ENCODE measurements around the gene ZSWIM8.
"Not testable (repeated sequence)": the region's sequence is repeated elsewhere in the genome, so short reads cannot be mapped to it uniquely, and the experiment has no call there.

Gene ZSWIM8

DNA sequence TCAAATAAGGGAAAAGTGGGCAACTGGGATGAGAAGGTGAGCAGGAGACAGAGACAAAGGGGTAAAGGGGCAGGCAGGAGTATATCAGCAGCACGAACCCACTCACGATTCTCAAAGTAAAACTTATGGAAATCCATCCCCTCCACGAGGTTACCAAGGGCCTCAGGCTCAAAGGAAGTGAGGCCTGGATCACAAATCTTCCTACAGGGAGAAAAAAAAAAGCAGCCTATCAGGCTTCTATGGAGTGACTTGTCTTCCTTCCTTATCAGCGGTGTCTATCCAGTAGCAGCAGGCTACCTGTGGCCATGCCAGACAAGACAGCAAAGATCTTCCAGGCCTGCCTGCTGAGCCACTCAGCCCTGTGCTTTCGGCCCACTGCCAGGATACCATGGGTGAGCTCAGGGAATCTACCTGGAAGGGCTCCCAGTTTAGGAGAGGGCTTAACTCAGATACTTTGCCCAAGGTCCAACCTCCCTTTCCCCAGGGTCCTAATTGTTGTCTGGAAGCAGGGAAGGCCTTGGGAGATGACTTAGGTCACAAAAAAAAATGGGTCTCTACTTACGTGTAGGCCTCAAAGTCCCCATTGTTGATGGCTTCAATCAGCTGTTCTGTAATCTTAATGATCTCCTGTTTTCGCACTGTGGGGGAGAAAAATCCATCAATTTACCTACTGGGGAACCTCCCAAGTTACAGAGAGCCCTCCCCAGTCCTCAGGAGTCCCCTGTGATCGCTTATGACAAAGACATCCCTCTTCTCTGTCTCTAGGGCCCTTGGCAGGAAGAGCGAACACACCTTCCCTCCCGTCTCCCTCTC, 31.7 kb downstream of the ZSWIM8 start:
- Histone ChIP-seq H3K4me1 (ENCODE audit: control insufficient read depth, insufficient read depth, low read length, unreplicated experiment) (peaks cover 37% of the 10 kb centered on the region), H2AFZ (ENCODE audit: low read length, unreplicated experiment) (no peak overlapping the region), H3K79me2 (ENCODE audit: control insufficient read depth, insufficient read depth, low read length, unreplicated experiment) (no peaks in the 10 kb centered on the region), H3K4me3 (ENCODE audit: low read depth, low read length) (no peak overlapping the region), H3K27me3 (ENCODE audit: insufficient read depth, low read length) (no peaks in the 10 kb centered on the region), H3K27ac (ENCODE audit: low read depth, low read length) (peak overlapping the region; percentile 91), H3K36me3 (ENCODE audit: insufficient read depth, low read length) (no peaks in the 10 kb centered on the region; the same call in 1 of the 2 replicates)

DNA sequence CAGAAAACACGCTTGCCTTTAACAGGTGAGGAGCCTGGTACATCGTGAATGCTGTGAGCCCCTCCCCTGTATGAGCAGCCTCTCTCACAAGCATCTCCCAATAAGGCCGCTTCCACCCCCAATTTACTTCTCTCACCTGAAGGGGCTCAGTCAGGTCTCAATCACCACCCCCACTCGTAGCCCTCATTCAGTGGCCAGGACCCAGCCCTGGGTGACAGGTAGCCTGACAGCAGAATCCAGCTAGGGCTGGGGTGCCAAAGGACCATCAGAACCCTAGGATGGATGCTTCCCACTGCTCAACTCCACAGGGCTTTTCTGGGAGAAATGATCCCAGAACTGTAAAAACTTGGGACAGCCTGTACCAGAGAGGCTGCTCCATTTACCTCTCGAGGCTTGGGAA, 32.4 kb downstream of the ZSWIM8 start:
- no peak overlapping the region for H2AFZ ChIP-seq (ENCODE audit: low read length, unreplicated experiment)
- H3K27ac ChIP-seq (ENCODE audit: low read depth, low read length) = no peak overlapping the region; the same call in 1 of the 2 replicates
- H3K27me3 ChIP-seq (ENCODE audit: insufficient read depth, low read length) = no peaks in the 10 kb centered on the region
- H3K4me3 ChIP-seq (ENCODE audit: low read depth, low read length) = no peak overlapping the region
- H3K4me1 ChIP-seq (ENCODE audit: control insufficient read depth, insufficient read depth, low read length, unreplicated experiment) = peaks cover 37% of the 10 kb centered on the region
- no peaks in the 10 kb centered on the region; the same call in 1 of the 2 replicates for H3K36me3 ChIP-seq (ENCODE audit: insufficient read depth, low read length)
- H3K79me2 ChIP-seq (ENCODE audit: control insufficient read depth, insufficient read depth, low read length, unreplicated experiment) = no peaks in the 10 kb centered on the region

DNA sequence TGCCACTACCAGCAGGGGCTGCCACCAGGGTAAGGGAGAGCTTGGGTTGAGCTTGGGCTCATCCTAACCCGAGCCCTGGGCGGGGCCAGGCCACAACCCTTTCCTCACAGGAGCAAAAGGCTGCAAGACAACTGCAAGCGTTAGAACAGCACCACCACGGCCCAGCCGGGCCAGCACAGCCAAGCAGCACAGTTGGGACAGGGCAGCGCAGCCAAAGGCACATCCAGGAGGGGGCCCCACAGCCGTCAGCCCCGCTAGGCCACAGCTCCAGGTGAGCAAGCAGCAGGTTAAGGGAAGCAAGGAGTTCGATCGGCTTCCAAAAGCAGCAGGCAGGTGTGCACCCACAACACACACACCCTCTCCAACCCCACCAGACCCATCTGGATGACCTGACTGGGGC, 33.0 kb downstream of the ZSWIM8 start:
- no peak overlapping the region for H2AFZ ChIP-seq (ENCODE audit: low read length, unreplicated experiment)
- H3K27ac ChIP-seq (ENCODE audit: low read depth, low read length) = no peak overlapping the region
- no peaks in the 10 kb centered on the region for H3K36me3 ChIP-seq (ENCODE audit: insufficient read depth, low read length)

DNA sequence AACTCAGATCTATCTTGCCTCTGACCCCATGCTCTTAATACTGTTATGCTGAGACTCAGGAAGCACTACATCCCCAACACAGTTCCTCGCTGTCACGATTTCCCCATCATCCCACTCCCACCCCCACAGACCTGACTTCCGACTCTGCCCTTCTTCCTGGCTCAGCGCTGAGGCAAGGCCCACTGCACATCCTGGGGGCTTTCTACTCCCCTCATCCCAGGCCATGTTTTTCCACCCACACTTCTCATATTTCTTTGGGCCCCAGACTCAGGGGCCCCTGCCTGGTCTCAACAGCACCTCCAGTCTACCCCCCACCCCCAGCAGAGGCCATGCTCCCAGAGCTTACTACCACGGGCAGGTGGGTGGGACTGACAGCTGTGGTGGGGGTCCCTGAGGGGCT, 33.7 kb downstream of the ZSWIM8 start:
- H3K4me3 ChIP-seq (ENCODE audit: low read depth, low read length) = no peak overlapping the region
- H3K4me1 ChIP-seq (ENCODE audit: control insufficient read depth, insufficient read depth, low read length, unreplicated experiment) = peaks cover 37% of the 10 kb centered on the region
- no peak overlapping the region for H3K27ac ChIP-seq (ENCODE audit: low read depth, low read length)
- no peaks in the 10 kb centered on the region for H3K27me3 ChIP-seq (ENCODE audit: insufficient read depth, low read length)
- no peaks in the 10 kb centered on the region for H3K79me2 ChIP-seq (ENCODE audit: control insufficient read depth, insufficient read depth, low read length, unreplicated experiment)
- no peak overlapping the region for H2AFZ ChIP-seq (ENCODE audit: low read length, unreplicated experiment)
- H3K36me3 ChIP-seq (ENCODE audit: insufficient read depth, low read length) = no peaks in the 10 kb centered on the region

More for the DNA sequence above, 33.0 kb downstream of the ZSWIM8 start:
- H3K79me2 ChIP-seq (ENCODE audit: control insufficient read depth, insufficient read depth, low read length, unreplicated experiment) = no peaks in the 10 kb centered on the region
- H3K4me1 ChIP-seq (ENCODE audit: control insufficient read depth, insufficient read depth, low read length, unreplicated experiment) = peaks cover 37% of the 10 kb centered on the region
- H3K27me3 ChIP-seq (ENCODE audit: insufficient read depth, low read length) = no peaks in the 10 kb centered on the region
- H3K4me3 ChIP-seq (ENCODE audit: low read depth, low read length) = no peak overlapping the region

DNA sequence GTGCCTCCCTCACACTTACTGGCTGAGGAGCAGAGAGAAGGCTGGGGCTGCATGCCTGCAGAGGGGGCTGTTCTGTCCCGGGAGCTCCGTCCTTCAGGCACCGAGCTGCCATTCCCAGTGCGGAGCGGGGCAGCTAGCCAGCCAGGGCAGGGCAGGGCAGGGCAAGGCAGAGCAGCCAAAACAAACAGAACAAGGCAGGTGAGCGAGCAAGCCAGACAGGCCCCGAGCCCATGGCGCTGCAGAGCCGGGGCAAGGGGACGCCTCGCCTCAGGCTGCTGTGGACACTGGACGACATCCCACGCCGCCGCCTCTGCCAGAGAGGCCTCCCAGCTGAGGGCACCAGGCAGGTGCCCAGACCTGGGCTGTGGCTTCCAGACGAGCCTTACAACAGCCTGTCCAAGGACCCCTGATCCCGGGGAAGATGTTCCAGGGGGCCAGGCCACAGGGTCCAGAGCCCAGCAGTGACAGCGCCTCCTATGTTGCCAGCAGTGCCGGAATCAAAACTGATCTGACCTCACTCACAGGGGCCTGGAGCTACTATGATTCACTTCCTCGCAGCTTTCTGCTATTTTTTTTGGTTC, 34.2 kb downstream of the ZSWIM8 start:
- Histone ChIP-seq H2AFZ (ENCODE audit: low read length, unreplicated experiment) (no peak overlapping the region), H3K4me1 (ENCODE audit: control insufficient read depth, insufficient read depth, low read length, unreplicated experiment) (peaks cover 37% of the 10 kb centered on the region), H3K27ac (ENCODE audit: low read depth, low read length) (no peak overlapping the region), H3K4me3 (ENCODE audit: low read depth, low read length) (no peak overlapping the region), H3K79me2 (ENCODE audit: control insufficient read depth, insufficient read depth, low read length, unreplicated experiment) (no peaks in the 10 kb centered on the region), H3K27me3 (ENCODE audit: insufficient read depth, low read length) (no peaks in the 10 kb centered on the region), H3K36me3 (ENCODE audit: insufficient read depth, low read length) (no peaks in the 10 kb centered on the region)

DNA sequence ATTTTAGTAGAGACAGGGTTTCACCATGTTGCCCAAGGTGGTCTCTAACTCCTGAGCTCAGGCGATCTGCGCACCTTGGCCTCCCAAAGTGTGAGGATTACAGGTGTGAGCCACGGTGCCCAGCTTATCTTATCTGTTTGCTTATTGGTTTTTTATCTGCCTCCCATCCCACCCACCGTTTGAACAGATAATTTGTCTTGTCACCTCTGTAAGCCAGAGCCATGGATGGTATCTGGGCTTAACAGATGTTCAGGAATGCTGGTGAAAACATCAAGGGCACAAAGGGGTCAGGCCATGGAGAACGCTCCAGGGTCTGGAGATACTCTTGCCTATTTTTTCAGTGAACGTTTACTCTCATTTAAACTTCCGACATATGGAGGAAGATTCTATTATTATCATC, 38.0 kb downstream of the ZSWIM8 start:
- Histone ChIP-seq H3K27me3 (ENCODE audit: insufficient read depth, low read length) (no peaks in the 10 kb centered on the region), H2AFZ (ENCODE audit: low read length, unreplicated experiment) (no peak overlapping the region), H3K27ac (ENCODE audit: low read depth, low read length) (no peak overlapping the region), H3K36me3 (ENCODE audit: insufficient read depth, low read length) (no peaks in the 10 kb centered on the region), H3K4me1 (ENCODE audit: control insufficient read depth, insufficient read depth, low read length, unreplicated experiment) (peaks cover 16% of the 10 kb centered on the region), H3K4me3 (ENCODE audit: low read depth, low read length) (no peak overlapping the region), H3K79me2 (ENCODE audit: control insufficient read depth, insufficient read depth, low read length, unreplicated experiment) (no peaks in the 10 kb centered on the region)

DNA sequence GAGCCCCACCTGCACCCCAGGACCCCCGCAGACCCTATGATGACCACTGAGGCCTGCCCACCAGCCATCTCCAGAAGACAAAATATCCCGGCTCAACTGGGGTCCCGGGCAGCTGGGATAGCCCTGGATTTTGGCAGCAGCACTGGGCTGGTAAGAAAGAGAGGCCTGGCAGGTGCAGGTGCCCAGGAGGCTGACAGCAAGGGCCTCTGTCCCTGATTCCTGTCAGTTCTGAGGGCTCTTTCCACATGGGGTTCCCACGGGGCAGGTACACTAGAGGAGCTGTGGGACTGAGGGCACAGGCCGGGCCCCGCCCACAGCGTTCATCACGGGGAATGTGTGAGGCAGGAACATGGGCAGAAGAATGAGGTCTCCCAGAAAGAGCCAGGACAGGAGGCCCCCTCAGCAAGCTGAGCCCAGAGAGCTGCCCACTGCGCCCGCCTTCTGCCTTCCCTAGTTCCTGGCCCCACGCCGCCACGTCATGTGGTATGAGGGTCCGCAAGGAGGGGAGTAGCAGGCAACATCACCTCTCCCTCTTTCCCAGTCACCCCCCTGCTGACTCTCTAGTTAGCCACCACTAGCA, 38.8 kb downstream of the ZSWIM8 start:
- Histone ChIP-seq H3K79me2 (ENCODE audit: control insufficient read depth, insufficient read depth, low read length, unreplicated experiment) (no peaks in the 10 kb centered on the region), H3K4me3 (ENCODE audit: low read depth, low read length) (no peak overlapping the region), H3K27me3 (ENCODE audit: insufficient read depth, low read length) (no peaks in the 10 kb centered on the region), H3K4me1 (ENCODE audit: control insufficient read depth, insufficient read depth, low read length, unreplicated experiment) (peaks cover 16% of the 10 kb centered on the region), H3K36me3 (ENCODE audit: insufficient read depth, low read length) (no peaks in the 10 kb centered on the region), H2AFZ (ENCODE audit: low read length, unreplicated experiment) (no peak overlapping the region), H3K27ac (ENCODE audit: low read depth, low read length) (no peak overlapping the region)

DNA sequence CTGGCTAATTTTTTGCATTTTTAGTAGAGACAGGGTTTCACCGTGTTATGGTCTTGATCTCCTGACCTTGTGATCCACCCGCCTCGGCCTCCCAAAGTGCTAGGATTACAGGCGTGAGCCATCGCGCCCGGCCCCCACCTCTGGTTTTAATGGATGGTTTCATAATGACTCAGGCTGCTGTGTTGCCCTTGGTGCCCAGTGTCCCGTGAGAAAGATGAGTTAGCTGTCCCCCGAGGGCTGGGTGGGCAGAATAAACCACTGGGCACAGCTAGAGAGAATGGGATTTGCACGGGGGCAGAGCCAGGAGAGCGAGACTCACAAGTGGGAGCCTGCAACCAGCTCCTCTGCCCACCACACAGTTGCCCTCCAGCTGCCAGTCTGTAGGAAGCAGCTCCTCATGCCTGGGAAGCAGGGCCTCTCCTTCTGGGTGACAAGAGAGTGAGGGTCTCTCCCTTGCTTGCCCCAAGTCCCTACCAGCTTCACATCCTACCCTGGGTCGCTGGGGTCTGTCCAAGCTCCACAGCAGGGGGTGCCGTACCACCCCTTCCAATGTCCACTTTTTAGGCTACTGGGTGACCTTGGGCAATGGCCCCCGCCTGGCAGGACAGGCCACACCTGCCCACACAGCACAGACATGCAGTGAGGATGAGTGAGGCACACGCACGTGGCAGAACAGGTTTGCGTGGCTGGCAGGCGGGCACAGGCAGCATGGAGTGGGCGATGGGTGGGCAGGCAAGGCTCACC, 42.1 kb downstream of the ZSWIM8 start:
- Histone ChIP-seq H3K4me1 (ENCODE audit: control insufficient read depth, insufficient read depth, low read length, unreplicated experiment) (peaks cover 6% of the 10 kb centered on the region), H3K27ac (ENCODE audit: low read depth, low read length) (no peak overlapping the region), H3K36me3 (ENCODE audit: insufficient read depth, low read length) (no peaks in the 10 kb centered on the region), H3K27me3 (ENCODE audit: insufficient read depth, low read length) (no peaks in the 10 kb centered on the region), H2AFZ (ENCODE audit: low read length, unreplicated experiment) (no peak overlapping the region), H3K79me2 (ENCODE audit: control insufficient read depth, insufficient read depth, low read length, unreplicated experiment) (no peaks in the 10 kb centered on the region), H3K4me3 (ENCODE audit: low read depth, low read length) (no peak overlapping the region)

DNA sequence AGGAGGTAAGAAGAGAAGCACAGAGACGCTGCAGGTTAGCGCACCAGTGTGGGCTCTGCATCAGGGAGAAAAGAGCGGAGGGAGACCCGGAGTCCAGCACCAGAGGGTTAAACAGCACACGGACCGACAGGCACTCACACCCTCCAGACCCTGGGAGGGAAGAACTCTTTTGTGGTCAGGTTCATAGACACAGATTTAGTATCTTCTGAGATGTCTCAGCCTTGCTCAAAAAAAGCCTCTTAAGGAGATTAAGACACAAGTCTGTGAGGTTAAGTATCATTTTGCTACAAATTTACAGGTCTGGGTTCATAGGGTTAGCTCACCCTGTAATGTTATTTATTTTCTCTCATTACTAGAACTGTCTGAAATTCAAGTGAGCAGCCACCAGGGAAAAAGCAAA, 42.8 kb downstream of the ZSWIM8 start:
- Histone ChIP-seq H3K27me3 (ENCODE audit: insufficient read depth, low read length) (no peaks in the 10 kb centered on the region), H3K79me2 (ENCODE audit: control insufficient read depth, insufficient read depth, low read length, unreplicated experiment) (no peaks in the 10 kb centered on the region), H3K4me3 (ENCODE audit: low read depth, low read length) (no peak overlapping the region), H3K36me3 (ENCODE audit: insufficient read depth, low read length) (no peaks in the 10 kb centered on the region), H2AFZ (ENCODE audit: low read length, unreplicated experiment) (no peak overlapping the region), H3K27ac (ENCODE audit: low read depth, low read length) (no peak overlapping the region), H3K4me1 (ENCODE audit: control insufficient read depth, insufficient read depth, low read length, unreplicated experiment) (peaks cover 6% of the 10 kb centered on the region)

DNA sequence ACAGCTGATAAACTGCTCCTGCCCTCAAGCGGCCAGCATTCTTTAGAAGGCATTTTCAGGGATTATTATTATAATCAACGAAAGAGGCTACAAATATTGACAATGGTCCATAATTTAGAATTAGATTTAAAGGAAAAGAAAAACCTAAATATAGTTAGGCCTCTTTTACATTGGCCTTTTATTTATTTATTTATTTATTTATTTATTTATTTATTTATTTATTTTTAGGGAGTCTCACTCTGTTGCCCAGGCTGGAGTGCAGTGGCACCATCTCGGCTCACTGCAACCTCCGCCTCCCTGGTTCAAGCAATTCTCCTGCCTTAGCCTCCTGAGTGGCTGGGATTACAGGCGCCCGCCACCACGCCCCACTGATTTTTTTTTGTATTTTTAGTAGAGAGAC, 43.7 kb downstream of the ZSWIM8 start:
- not testable (repeated sequence) for H3K4me1 ChIP-seq (ENCODE audit: control insufficient read depth, insufficient read depth, low read length, unreplicated experiment); H3K27ac ChIP-seq (ENCODE audit: low read depth, low read length); H2AFZ ChIP-seq (ENCODE audit: low read length, unreplicated experiment); H3K36me3 ChIP-seq (ENCODE audit: insufficient read depth, low read length); H3K4me3 ChIP-seq (ENCODE audit: low read depth, low read length); H3K27me3 ChIP-seq (ENCODE audit: insufficient read depth, low read length); H3K79me2 ChIP-seq (ENCODE audit: control insufficient read depth, insufficient read depth, low read length, unreplicated experiment)
